GM21515 (cell line): ENCODE measurements around the gene SMARCA4.
A peak's percentile ranks its signal among the peaks of the same experiment; 100 is the strongest.
"Not testable (repeated sequence)": the region's sequence is repeated elsewhere in the genome, so short reads cannot be mapped to it uniquely, and the experiment has no call there.

Source experiments
- ATAC-seq: cut with Tn5 transposase; IDR thresholded peaks from one replicate; pipeline ENCODE4 v1.9.1; 2021; ENCODE audit not compliant: unreplicated experiment

The SMARCA4 gene

DNA sequence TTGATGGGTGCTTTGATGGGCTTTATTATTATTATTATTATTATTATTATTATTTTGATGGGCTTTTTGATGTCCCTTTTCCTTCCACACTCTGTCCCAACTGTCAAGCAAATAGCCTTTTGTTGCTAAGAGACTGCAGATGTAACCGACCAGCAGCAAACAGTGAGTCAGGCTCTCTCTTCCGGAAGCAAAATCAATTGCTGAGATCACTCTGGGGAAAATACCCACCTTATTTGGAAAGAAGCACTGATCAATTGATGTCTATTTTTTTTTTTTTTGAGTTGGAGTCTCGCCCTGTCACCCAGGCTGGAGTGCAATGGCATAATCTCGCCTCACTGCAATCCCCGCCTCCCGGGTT lies 131.3 kb downstream of the SMARCA4 start:
- ATAC-seq: no peak

GRCh38 chr19:11093689-11094238 lies 132.9 kb downstream of the SMARCA4 start:
- ATAC-seq: no peak

DNA sequence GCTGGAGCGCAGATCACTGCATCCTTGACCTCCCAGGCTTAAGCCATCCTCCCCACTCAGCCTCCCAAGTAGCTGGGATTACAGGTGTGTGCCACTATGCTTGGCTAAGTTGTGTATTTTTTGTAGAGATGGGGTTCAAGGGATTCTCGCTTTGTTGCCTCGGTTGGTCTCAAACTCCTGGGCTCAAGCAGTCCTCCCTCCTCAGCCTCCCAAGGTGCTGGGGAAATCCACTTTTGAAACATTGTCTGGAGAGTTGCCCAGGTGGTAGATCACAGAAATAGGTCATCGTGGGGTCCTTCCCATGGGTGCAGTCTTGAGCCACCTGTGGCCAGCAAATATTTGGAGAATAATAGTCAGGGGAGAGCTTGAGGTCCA lies 133.7 kb downstream of the SMARCA4 start:
- no peak for ATAC-seq

DNA sequence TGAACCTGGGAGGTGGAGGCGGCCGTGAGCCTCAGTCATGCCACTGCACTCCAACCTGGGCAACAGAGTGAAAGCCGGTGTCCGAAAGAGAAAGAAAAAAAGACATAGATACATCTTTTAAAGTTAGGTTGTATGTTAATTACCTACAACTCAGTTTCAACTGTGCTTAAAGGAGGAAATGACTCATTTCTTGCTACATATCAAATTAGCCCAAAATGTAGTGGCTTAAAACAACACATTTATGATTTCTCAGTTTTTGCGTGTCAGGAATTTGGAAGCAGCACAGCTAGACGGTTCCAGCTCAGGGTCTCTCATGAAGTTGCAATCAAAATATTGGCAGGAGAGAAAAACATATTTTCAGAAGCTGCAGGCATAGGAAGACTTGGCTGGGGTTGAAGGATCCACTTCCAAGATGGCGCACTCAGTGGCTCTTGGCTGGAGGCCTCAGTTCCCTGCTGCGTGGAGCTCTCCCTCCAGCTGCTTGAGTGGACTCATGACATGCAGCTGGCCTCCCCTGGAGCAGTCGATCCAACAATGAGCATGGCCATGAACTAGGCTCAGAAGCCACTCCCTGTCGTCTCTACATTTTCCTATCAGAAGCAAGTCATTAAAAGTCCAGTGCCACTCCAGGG lies 135.5 kb downstream of the SMARCA4 start:
- peak; percentile 37 for ATAC-seq

GRCh38 chr19:11097367-11097766 lies 136.5 kb downstream of the SMARCA4 start:
- not testable (repeated sequence) for ATAC-seq

GRCh38 chr19:11098327-11098726 lies 137.5 kb downstream of the SMARCA4 start:
- no peak for ATAC-seq

DNA sequence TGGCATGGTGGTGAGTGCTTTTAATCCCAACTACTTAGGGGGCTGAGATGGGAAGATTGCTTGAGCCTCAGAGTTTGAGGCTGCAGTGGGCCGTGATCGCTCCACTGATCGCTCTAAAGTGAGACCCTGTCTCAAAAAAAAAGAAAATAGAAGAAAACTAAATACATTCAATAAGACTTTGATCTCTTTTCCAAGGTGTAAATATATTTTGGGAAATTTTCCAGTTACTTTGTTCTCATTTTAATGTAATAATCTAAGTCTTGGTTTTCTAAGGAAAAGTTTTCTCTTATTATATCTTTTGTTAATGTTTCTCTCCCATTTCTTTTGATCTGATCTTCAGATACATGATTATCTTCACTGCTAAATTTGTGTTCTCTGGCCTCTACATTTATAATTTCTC lies 138.0 kb downstream of the SMARCA4 start:
- ATAC-seq: no peak

DNA sequence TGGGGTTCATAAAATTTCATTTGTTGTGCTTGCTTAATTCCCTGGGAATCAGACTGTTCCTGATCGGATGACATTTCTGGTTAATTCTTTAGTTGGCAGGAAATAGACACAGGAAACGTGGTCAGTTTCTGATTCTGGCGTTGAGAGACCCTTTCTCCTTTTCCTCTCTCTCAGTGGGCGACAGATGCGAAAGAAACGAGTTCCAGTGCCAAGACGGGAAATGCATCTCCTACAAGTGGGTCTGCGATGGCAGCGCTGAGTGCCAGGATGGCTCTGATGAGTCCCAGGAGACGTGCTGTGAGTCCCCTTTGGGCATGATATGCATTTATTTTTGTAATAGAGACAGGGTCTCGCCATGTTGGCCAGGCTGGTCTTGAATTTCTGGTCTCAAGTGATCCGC lies 139.2 kb downstream of the SMARCA4 start:
- no peak for ATAC-seq

- ATAC-seq: no peak
These were observed 140.2 kb downstream of the SMARCA4 start for GRCh38 chr19:11101057-11101456.

DNA sequence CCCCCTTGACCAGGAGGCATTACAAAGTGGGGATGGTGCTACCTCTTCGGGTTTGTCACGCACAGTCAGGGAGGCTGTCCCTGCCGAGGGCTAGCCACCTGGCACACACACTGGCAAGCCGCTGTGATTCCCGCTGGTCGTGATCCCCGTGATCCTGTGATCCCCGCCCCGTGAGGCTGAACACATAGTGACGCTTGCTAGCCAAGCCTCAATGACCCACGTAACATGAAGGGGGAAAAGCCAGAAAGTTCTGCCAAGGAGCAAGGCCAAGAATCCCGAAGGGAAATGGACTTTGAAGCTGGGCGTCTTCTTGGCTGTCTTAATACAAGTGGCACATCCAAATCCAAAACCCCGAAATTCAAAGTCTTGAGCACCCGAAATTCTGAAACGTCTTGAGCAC lies 142.1 kb downstream of the SMARCA4 start:
- ATAC-seq: no peak

- not testable (repeated sequence) for ATAC-seq
These were observed 142.8 kb downstream of the SMARCA4 start for GRCh38 chr19:11103667-11104066.

DNA sequence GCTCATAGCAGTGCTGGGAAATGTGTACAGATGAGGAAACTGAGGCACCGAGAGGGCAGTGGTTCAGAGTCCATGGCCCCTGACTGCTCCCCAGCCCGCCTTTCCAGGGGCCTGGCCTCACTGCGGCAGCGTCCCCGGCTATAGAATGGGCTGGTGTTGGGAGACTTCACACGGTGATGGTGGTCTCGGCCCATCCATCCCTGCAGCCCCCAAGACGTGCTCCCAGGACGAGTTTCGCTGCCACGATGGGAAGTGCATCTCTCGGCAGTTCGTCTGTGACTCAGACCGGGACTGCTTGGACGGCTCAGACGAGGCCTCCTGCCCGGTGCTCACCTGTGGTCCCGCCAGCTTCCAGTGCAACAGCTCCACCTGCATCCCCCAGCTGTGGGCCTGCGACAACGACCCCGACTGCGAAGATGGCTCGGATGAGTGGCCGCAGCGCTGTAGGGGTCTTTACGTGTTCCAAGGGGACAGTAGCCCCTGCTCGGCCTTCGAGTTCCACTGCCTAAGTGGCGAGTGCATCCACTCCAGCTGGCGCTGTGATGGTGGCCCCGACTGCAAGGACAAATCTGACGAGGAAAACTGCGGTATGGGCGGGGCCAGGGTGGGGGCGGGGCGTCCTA lies 144.3 kb downstream of the SMARCA4 start:
- no peak for ATAC-seq

- ATAC-seq: no peak
These were observed 145.6 kb downstream of the SMARCA4 start for GRCh38 chr19:11106477-11106876.

GRCh38 chr19:11108746-11109145 lies 147.9 kb downstream of the SMARCA4 start:
- no peak for ATAC-seq

DNA sequence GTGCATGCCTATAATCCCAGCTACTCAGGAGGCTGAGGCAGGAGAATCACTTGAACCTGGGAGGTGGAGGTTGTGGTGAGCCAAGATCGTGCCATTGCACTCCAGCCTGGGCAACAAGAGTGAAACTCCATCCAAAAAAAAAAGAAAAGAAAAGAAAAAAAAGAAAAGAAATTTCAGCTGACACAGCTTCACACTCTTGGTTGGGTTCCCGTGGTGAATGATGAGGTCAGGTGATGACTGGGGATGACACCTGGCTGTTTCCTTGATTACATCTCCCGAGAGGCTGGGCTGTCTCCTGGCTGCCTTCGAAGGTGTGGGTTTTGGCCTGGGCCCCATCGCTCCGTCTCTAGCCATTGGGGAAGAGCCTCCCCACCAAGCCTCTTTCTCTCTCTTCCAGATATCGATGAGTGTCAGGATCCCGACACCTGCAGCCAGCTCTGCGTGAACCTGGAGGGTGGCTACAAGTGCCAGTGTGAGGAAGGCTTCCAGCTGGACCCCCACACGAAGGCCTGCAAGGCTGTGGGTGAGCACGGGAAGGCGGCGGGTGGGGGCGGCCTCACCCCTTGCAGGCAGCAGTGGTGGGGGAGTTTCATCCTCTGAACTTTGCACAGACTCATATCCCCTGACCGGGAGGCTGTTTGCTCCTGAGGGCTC lies 150.4 kb downstream of the SMARCA4 start:
- no peak for ATAC-seq

DNA sequence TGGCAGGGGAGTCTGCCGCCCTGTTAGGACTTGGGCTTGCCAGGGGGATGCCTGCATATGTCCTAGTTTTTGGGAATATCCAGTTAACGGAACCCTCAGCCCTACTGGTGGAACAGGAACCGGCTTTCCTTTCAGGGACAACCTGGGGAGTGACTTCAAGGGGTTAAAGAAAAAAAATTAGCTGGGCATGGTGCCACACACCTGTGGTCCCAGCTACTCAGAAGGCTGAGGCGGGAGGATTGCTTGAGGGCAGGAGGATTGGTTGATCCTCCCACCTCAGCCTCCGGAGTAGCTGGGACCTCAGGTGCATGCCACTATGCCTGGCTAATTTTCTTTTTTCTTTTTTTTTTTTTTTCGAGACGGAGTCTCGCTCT lies 150.9 kb downstream of the SMARCA4 start:
- ATAC-seq: no peak
